ENCODE data around the gene LRRC2. TPM values are rescaled to one million over a fixed set of nuclear protein-coding genes. Genes with fewer than 3 reads are reported as not detected.

LRRC2 gene
- total and polyA plus RNA-seq, 2 of the 13 experiments (the other 11 are each of a cell fraction or from before 2014, with no cell fraction given), result 0.27 to 0.58 TPM

GRCh38 chr3:46574243-46574646 is 8.1 kb upstream of the LRRC2 start (continued):
- no peak for TF ChIP-seq NR2F1 (CRISPR knock-in tag; IDR thresholded peaks at IDR 0.05)
- TF ChIP-seq, protein P1, sequence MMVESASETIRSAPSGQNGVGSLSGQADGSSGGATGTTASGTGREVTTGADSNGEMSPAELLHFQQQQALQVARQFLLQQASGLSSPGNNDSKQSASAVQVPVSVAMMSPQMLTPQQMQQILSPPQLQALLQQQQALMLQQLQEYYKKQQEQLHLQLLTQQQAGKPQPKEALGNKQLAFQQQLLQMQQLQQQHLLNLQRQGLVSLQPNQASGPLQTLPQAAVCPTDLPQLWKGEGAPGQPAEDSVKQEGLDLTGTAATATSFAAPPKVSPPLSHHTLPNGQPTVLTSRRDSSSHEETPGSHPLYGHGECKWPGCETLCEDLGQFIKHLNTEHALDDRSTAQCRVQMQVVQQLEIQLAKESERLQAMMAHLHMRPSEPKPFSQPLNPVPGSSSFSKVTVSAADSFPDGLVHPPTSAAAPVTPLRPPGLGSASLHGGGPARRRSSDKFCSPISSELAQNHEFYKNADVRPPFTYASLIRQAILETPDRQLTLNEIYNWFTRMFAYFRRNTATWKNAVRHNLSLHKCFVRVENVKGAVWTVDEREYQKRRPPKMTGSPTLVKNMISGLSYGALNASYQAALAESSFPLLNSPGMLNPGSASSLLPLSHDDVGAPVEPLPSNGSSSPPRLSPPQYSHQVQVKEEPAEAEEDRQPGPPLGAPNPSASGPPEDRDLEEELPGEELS (CRISPR knock-in tag; IDR thresholded peaks at IDR 0.05), result peak; percentile 33; the same call in 1 of the 2 replicates
- TF ChIP-seq, protein P2, sequence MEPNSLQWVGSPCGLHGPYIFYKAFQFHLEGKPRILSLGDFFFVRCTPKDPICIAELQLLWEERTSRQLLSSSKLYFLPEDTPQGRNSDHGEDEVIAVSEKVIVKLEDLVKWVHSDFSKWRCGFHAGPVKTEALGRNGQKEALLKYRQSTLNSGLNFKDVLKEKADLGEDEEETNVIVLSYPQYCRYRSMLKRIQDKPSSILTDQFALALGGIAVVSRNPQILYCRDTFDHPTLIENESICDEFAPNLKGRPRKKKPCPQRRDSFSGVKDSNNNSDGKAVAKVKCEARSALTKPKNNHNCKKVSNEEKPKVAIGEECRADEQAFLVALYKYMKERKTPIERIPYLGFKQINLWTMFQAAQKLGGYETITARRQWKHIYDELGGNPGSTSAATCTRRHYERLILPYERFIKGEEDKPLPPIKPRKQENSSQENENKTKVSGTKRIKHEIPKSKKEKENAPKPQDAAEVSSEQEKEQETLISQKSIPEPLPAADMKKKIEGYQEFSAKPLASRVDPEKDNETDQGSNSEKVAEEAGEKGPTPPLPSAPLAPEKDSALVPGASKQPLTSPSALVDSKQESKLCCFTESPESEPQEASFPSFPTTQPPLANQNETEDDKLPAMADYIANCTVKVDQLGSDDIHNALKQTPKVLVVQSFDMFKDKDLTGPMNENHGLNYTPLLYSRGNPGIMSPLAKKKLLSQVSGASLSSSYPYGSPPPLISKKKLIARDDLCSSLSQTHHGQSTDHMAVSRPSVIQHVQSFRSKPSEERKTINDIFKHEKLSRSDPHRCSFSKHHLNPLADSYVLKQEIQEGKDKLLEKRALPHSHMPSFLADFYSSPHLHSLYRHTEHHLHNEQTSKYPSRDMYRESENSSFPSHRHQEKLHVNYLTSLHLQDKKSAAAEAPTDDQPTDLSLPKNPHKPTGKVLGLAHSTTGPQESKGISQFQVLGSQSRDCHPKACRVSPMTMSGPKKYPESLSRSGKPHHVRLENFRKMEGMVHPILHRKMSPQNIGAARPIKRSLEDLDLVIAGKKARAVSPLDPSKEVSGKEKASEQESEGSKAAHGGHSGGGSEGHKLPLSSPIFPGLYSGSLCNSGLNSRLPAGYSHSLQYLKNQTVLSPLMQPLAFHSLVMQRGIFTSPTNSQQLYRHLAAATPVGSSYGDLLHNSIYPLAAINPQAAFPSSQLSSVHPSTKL (CRISPR knock-in tag; IDR thresholded peaks at IDR 0.05), result peak; percentile 49
- TF ChIP-seq, protein P3, sequence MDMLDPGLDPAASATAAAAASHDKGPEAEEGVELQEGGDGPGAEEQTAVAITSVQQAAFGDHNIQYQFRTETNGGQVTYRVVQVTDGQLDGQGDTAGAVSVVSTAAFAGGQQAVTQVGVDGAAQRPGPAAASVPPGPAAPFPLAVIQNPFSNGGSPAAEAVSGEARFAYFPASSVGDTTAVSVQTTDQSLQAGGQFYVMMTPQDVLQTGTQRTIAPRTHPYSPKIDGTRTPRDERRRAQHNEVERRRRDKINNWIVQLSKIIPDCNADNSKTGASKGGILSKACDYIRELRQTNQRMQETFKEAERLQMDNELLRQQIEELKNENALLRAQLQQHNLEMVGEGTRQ (IDR thresholded peaks at IDR 0.05; ENCODE audit: low read depth, low read length), result no peak
- TF ChIP-seq, protein P3 (CRISPR knock-in tag; IDR thresholded peaks at IDR 0.05; ENCODE audit: borderline replicate concordance), result no peak
- peak; percentile 30; the same call in 1 of the 2 replicates for TF ChIP-seq ZNF292 (CRISPR knock-in tag; IDR thresholded peaks at IDR 0.05; ENCODE audit: borderline replicate concordance, low read depth)
- TF ChIP-seq, protein P4, sequence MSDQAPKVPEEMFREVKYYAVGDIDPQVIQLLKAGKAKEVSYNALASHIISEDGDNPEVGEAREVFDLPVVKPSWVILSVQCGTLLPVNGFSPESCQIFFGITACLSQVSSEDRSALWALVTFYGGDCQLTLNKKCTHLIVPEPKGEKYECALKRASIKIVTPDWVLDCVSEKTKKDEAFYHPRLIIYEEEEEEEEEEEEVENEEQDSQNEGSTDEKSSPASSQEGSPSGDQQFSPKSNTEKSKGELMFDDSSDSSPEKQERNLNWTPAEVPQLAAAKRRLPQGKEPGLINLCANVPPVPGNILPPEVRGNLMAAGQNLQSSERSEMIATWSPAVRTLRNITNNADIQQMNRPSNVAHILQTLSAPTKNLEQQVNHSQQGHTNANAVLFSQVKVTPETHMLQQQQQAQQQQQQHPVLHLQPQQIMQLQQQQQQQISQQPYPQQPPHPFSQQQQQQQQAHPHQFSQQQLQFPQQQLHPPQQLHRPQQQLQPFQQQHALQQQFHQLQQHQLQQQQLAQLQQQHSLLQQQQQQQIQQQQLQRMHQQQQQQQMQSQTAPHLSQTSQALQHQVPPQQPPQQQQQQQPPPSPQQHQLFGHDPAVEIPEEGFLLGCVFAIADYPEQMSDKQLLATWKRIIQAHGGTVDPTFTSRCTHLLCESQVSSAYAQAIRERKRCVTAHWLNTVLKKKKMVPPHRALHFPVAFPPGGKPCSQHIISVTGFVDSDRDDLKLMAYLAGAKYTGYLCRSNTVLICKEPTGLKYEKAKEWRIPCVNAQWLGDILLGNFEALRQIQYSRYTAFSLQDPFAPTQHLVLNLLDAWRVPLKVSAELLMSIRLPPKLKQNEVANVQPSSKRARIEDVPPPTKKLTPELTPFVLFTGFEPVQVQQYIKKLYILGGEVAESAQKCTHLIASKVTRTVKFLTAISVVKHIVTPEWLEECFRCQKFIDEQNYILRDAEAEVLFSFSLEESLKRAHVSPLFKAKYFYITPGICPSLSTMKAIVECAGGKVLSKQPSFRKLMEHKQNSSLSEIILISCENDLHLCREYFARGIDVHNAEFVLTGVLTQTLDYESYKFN (CRISPR knock-in tag; conservative IDR thresholded peaks at IDR 0.05), result peak; percentile 41
- TF ChIP-seq, protein P5, sequence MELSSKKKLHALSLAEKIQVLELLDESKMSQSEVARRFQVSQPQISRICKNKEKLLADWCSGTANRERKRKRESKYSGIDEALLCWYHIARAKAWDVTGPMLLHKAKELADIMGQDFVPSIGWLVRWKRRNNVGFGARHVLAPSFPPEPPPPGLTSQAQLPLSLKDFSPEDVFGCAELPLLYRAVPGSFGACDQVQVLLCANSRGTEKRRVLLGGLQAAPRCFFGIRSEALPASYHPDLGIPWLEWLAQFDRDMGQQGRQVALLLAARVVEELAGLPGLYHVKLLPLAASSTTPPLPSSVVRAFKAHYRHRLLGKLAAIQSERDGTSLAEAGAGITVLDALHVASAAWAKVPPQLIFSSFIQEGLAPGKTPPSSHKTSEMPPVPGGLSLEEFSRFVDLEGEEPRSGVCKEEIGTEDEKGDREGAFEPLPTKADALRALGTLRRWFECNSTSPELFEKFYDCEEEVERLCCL (CRISPR knock-in tag; IDR thresholded peaks at IDR 0.05; ENCODE audit: borderline replicate concordance), result no peak
- TF ChIP-seq ZNF746 (CRISPR knock-in tag; IDR thresholded peaks at IDR 0.05), result no peak
- TF ChIP-seq ZNF724P (CRISPR knock-in tag; IDR thresholded peaks at IDR 0.05; ENCODE audit: borderline replicate concordance), result no peak
- TF ChIP-seq HCFC1 (IDR thresholded peaks at IDR 0.05; ENCODE audit: low read depth, low read length), result no peak

Measured in HepG2 (cell line).